Osteocyte (in vitro differentiated cells): ENCODE measurements around the gene KCTD16. TPM values are rescaled to one million over a fixed set of nuclear protein-coding genes. Genes with fewer than 3 reads are reported as not detected.

Experiments
- DNase-seq: peaks from one replicate; pipeline ENCODE4 v3.0.0; 2021; ENCODE audit warnings: mixed read lengths; ENCODE audit not compliant: unreplicated experiment; ENCODE audit errors: extremely low spot score
- H3K27ac Mint-ChIP-seq: one replicate; pipeline ENCODE4 v1.8.0; 2021; ENCODE audit warnings: mild to moderate bottlenecking, mixed read lengths; ENCODE audit not compliant: unreplicated experiment
- H3K27me3 Mint-ChIP-seq: one replicate; pipeline ENCODE4 v1.8.0; 2021; ENCODE audit warnings: mixed read lengths; ENCODE audit not compliant: unreplicated experiment
- H3K36me3 Mint-ChIP-seq: one replicate; pipeline ENCODE4 v1.8.0; 2021; ENCODE audit warnings: mixed read lengths; ENCODE audit not compliant: unreplicated experiment
- H3K4me1 Mint-ChIP-seq: one replicate; pipeline ENCODE4 v1.8.0; 2021; ENCODE audit warnings: mixed read lengths; ENCODE audit not compliant: unreplicated experiment
- H3K4me3 Mint-ChIP-seq: one replicate; pipeline ENCODE4 v1.8.0; 2021; ENCODE audit warnings: mild to moderate bottlenecking, moderate library complexity, mixed read lengths; ENCODE audit not compliant: unreplicated experiment
- H3K9me3 Mint-ChIP-seq: one replicate; pipeline ENCODE4 v1.8.0; 2021; ENCODE audit warnings: mixed read lengths; ENCODE audit not compliant: unreplicated experiment
- CTCF ChIP-seq: fragments of 200-600 bp; sonication (generic); IDR thresholded peaks from 2 replicates; pipeline ENCODE4 v1.5.0; 2021; ENCODE audit warnings: antibody characterized with exemption, mild to moderate bottlenecking, moderate library complexity
- total RNA-seq: library from RNA; stranded (reverse); gene quantifications from 2 replicates; pipeline ENCODE4 v1.2.1, GENCODE V29; 2021

Gene KCTD16
- total RNA-seq, 1 donor from 2014 or later, result 0.51 TPM

GRCh38 chr5:144377207-144377606 is 206.5 kb downstream of the KCTD16 start:
- Mint-ChIP-seq H3K4me3 (no peak overlapping the region), H3K4me1 (no peaks in the 10 kb centered on the region), H3K27me3 (peaks cover 2% of the 10 kb centered on the region), H3K27ac (no peak overlapping the region), H3K36me3 (no peaks in the 10 kb centered on the region), H3K9me3 (peaks cover 10% of the 10 kb centered on the region)
- no peak for DNase-seq
- no peak for TF ChIP-seq CTCF

GRCh38 chr5:144378681-144379080 is 208.0 kb downstream of the KCTD16 start:
- no peaks in the 10 kb centered on the region for H3K4me1 Mint-ChIP-seq
- DNase-seq, result no peak
- H3K27ac Mint-ChIP-seq, result no peak overlapping the region
- no peak for TF ChIP-seq CTCF
- peaks cover 2% of the 10 kb centered on the region for H3K27me3 Mint-ChIP-seq
- no peak overlapping the region for H3K4me3 Mint-ChIP-seq
- no peaks in the 10 kb centered on the region for H3K36me3 Mint-ChIP-seq
- peaks cover 10% of the 10 kb centered on the region for H3K9me3 Mint-ChIP-seq

- Mint-ChIP-seq H3K27me3 (no peaks in the 10 kb centered on the region), H3K4me1 (no peaks in the 10 kb centered on the region), H3K4me3 (no peak overlapping the region), H3K9me3 (peaks cover 8% of the 10 kb centered on the region), H3K27ac (no peak overlapping the region), H3K36me3 (no peaks in the 10 kb centered on the region)
- no peak for DNase-seq
- no peak for TF ChIP-seq CTCF
Measured at GRCh38 chr5:144385597-144385996, 214.9 kb downstream of the KCTD16 start.

- no peak for DNase-seq
- H3K9me3 Mint-ChIP-seq, result peaks cover under 1% of the 10 kb centered on the region
- H3K27ac Mint-ChIP-seq, result no peak overlapping the region
- no peaks in the 10 kb centered on the region for H3K36me3 Mint-ChIP-seq
- H3K4me1 Mint-ChIP-seq, result no peaks in the 10 kb centered on the region
- no peaks in the 10 kb centered on the region for H3K27me3 Mint-ChIP-seq
- no peak overlapping the region for H3K4me3 Mint-ChIP-seq
- TF ChIP-seq CTCF, result no peak
Measured at GRCh38 chr5:144386315-144386714, 215.6 kb downstream of the KCTD16 start.

- Mint-ChIP-seq H3K27me3 (no peaks in the 10 kb centered on the region), H3K9me3 (no peaks in the 10 kb centered on the region), H3K36me3 (no peaks in the 10 kb centered on the region), H3K27ac (no peak overlapping the region), H3K4me1 (no peaks in the 10 kb centered on the region), H3K4me3 (no peak overlapping the region)
- no peak for DNase-seq
- TF ChIP-seq CTCF, result peak; percentile 28
Measured at GRCh38 chr5:144390133-144390532, 219.5 kb downstream of the KCTD16 start.
